GM18868 (cell line): ENCODE results near the gene KCNC2.
A peak's percentile ranks its signal among the peaks of the same experiment; 100 is the strongest.

Experiments
- ATAC-seq: cut with Tn5 transposase; IDR thresholded peaks from one replicate; pipeline ENCODE4 v1.9.1; 2021; ENCODE audit warnings: mild to moderate bottlenecking, moderate library complexity; ENCODE audit not compliant: unreplicated experiment

The KCNC2 gene

DNA sequence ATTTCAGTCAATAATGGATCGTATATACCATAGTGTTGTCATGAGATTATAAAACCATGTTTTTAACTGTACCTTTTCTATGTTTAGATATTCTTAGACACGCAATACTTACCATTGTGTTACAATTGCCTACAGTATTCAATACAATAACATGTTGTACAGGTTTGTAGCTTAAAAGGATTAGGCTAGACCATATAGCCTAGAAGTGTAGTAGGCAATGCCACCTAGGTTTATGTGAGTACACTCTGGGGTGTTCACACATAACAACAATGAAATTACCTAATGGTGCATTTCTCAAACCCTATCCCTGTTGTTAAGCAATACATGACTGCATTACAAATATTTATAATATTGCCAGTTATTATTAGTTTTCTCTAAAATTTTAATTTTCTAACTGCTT, 144.2 kb downstream of the KCNC2 start:
- no peak for ATAC-seq

GRCh38 chr12:75062691-75063090, 146.9 kb downstream of the KCNC2 start:
- ATAC-seq = no peak

- no peak for ATAC-seq
Observed at GRCh38 chr12:75058228-75058627, 151.4 kb downstream of the KCNC2 start.

DNA sequence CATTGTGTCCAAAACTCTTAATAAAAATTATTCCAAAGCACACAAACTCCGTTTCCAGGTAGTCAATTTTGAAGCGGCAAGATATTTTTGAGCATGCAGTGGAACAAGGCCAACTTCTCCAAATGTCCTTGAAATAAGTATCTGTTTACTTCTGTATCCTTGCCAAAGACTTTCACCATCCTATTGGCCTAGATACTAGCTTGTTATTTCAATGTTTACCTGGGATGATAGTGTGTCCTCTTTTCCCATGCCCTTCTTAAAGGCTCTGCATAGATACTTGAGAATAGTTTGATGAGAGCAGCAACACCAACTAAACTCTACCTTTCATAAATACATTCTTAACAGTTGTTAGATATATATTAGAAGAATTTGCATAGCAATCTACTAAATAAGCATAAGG, 160.9 kb downstream of the KCNC2 start:
- no peak for ATAC-seq

DNA sequence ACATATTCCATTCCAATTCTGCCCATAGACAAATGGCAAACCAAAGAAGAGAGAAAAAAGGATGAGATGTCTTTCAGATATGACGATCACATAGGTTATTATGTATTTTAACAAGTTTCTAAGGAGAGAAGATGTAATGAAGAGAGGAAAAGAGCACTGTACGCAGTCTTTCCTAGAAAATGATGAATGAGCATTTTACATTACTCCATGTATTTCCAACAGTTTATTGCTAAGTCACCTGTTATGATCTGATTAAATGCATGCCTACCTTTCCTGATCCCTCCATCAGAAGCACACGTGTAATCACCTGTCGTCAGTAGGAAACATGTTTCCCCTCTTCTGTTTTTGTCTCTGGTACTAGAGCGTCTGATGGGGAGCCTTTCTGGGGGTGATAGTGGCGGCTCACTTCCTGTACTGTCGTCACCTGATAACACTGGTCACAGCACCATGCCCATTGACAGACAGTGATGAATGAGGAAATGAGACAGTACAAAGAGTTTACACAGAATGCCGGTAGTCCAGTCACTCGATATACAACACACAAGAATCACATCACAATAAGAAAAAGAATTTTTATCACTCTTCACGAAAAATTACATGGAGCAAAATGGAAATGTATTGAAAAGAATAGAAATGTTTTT, 161.6 kb downstream of the KCNC2 start:
- ATAC-seq = peak; percentile 57

GRCh38 chr12:75042125-75042524, 167.5 kb downstream of the KCNC2 start:
- no peak for ATAC-seq

GRCh38 chr12:75041472-75041871, 168.2 kb downstream of the KCNC2 start:
- ATAC-seq = no peak

DNA sequence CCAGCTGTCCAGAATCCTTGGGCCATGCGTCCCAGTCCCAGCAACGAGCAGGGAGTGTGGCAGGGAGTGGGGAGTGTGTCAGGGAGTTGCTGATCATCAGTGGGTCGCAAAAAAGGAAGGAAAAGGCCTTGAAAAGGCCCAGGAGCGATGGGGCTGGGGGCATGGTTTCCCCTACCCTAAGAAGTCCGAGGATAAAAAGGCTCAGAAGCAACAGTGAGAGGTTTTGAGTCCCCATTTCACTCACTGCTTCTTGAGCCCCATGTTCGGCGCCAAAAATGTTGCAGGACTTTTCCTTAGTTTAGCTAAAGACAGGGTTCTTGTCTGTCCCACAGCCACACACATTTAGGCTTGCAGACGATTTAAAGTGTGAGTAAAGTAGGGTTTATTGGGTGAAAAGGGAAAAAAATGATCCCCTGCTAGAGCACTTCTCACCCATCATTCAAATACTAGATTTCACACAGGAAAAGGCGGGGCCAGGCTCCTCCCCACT, 189.5 kb downstream of the KCNC2 start:
- no peak for ATAC-seq

- ATAC-seq = no peak
Observed at GRCh38 chr12:75011120-75011519, 198.5 kb downstream of the KCNC2 start.

DNA sequence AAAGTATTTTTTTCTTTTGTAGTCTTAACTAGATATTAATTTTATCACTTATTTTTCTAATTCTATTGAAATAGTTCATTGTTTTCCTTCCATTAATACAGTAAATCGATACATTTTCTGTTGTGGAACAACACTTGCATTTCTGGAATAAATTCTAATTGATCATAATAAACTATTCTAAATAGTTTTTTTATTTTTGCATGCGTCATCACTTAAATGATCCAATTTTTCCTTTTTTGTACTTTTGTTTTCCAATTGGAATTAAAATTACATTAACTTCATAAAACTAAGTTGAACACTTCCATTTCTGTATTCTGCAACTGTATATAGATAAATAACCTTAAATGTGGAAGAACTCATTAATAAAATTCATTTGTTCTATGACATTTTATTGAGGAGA, 202.5 kb downstream of the KCNC2 start:
- no peak for ATAC-seq

GRCh38 chr12:75000120-75000519, 209.5 kb downstream of the KCNC2 start:
- no peak for ATAC-seq

- no peak for ATAC-seq
Observed at GRCh38 chr12:74999474-74999873, 210.2 kb downstream of the KCNC2 start.
